NT2/D1 (cell line): ENCODE data around the gene TTC22.

Experiments
- SUZ12 ChIP-seq: IDR thresholded peaks from 2 replicates; pipeline ENCODE4 v1.6.1; 2011; ENCODE audit not compliant: insufficient read length, insufficient read depth; ENCODE audit errors: extremely low read depth
- YY1 ChIP-seq: IDR thresholded peaks from 2 replicates; pipeline ENCODE4 v1.6.1; 2011; ENCODE audit not compliant: insufficient read length, insufficient read depth
- ZNF274 ChIP-seq: IDR thresholded peaks from 2 replicates; pipeline ENCODE4 v1.6.1; 2011; ENCODE audit warnings: mild to moderate bottlenecking, low read depth, low read length

DNA sequence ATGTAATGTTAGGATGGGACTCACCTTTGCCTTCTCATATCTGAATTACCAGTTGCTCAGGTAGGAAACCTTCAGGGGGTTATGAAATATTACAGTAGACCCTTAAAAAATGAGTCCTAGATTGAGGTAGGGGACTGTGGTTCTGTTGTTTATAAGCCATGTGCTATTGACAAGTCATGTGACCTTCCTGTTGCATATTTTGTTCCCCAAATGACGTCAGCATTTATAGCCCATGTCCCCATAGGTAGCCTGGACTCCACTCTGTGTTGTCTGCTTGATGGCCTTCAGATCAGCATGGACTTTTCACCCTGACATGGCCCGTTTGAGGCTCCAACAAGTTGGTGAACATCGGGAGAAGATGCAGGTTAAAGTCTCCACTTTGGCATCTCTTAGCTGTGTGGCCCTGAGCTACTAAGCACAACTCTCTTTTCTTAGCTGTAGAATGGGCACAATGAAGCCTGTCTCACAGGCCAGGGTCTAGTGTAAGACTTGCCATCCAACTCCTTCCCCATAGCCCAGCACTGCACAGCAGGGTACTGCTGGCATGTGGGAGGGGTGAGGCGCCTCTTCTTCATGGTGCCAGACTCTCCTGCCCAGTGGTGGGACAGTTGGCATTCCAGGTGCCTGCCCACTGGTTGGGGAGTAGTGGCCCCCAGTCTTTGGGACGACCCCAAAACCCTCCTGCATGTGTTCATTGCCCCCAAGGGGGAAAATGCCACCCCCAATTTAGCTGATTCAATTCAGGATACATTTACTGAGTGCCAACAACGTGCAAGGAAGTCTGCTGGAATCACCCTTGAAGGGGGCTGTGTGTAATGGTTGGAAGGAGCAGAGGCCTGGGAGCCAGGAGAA, 36.1 kb upstream of the TTC22 start:
- no peak for TF ChIP-seq YY1
- TF ChIP-seq ZNF274 = no peak
- TF ChIP-seq SUZ12 = no peak
